ENCODE measurements around the gene PCSK4. TPM values are rescaled to one million over a fixed set of nuclear protein-coding genes. Genes with fewer than 3 reads are reported as not detected.

PCSK4 gene
- total RNA-seq, 1 experiment from 2014 or later, result 11.1 TPM

DNA sequence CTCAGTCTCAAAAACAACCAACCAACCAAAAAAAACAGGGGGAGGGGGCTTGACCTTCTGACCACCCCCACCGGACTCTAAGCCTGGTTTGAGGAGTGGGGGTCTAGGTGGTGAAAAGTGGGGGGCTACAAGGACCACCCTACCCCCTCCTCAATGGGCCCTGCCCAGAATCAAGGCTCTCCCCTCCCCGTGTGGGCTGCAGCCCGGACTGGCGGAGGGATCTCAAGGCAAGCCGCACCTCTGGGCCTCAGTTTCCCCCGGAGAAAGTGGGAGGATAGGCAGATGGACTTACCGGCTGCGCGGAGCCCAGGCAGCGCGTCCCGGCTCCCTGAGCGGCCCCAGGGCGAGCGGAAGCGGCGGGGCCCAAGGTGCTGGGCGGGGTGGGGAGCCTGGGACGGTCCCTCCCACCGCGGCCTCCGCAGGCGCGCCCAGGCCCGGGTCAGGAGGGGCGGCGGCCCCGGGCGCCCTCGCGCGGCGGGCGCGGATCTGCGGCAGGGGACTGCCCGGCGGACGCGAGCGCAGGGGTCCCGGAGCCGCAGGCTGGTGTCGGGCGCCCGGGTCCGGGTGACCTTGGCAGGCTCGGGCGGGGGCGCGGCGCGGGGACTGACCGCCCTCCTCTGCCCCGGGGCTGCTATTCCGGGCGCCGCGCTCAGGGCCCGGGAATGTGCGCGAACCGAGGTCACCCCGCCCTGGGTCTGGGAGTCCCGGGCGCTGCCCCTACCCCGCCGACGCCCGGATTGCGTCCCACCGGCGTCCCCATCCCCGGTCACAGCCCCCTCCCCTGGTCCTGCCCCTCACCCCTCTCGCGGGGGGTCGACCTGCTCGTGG is 22.7 kb upstream of the PCSK4 start, which contains the start of gene ADAMTSL5:
Gene ADAMTSL5 (minus strand): TSS at position 349 of the 828 bp plus-strand sequence. CDS start 2,076 bp downstream, outside the sequence.
- POLR2A ChIA-PET, result no interaction called here
- TF ChIP-seq CBX3 (IDR thresholded peaks at IDR 0.05; ENCODE audit: low read depth), result no peak; the same call in 1 of the 2 replicates
- TF ChIP-seq ZNF274 (IDR thresholded peaks at IDR 0.05; ENCODE audit: low read depth, low read length), result no peak
- TF ChIP-seq TCF7L2 (IDR thresholded peaks at IDR 0.05; ENCODE audit: borderline replicate concordance, extremely low read depth, insufficient read depth, insufficient read length), result peak; percentile 21
- TF ChIP-seq CEBPB (IDR thresholded peaks at IDR 0.05; ENCODE audit: low read depth), result no peak
- no peak for TF ChIP-seq JUND (IDR thresholded peaks at IDR 0.05)
- TF ChIP-seq MAX (IDR thresholded peaks at IDR 0.05), result 0 out of 2 replicates have a peak, but pooled peaks have one; percentile 22
- TF ChIP-seq SP1 (IDR thresholded peaks at IDR 0.05; ENCODE audit: low read depth), result no peak
- TF ChIP-seq EGR1 (IDR thresholded peaks at IDR 0.05; ENCODE audit: low read depth), result no peak
- TF ChIP-seq EZH2phosphoT487 (IDR thresholded peaks at IDR 0.05; ENCODE audit: borderline replicate concordance), result no peak
- TF ChIP-seq REST (IDR thresholded peaks at IDR 0.05; ENCODE audit: low read depth), result no peak
- no peak for TF ChIP-seq ZBTB33 (IDR thresholded peaks at IDR 0.05; ENCODE audit: extremely low read depth, insufficient replicate concordance, low read length)
- no peak for TF ChIP-seq RAD21 (IDR thresholded peaks at IDR 0.05; ENCODE audit: low read depth)
- TF ChIP-seq YY1 (IDR thresholded peaks at IDR 0.05; ENCODE audit: extremely low read depth, insufficient replicate concordance, low read depth, low read length), result no peak
- TF ChIP-seq POLR2AphosphoS5 (IDR thresholded peaks at IDR 0.05; ENCODE audit: low read depth, low read length), result peak; percentile 88
- peak; percentile 45; the same call in 1 of the 2 replicates for TF ChIP-seq ZFX (IDR thresholded peaks at IDR 0.05)
- TF ChIP-seq SRF (IDR thresholded peaks at IDR 0.05; ENCODE audit: low read depth), result no peak
- TF ChIP-seq EZH2 (IDR thresholded peaks at IDR 0.05), result no peak
- peak; percentile 67 for TF ChIP-seq POLR2A (IDR thresholded peaks at IDR 0.05; ENCODE audit: borderline replicate concordance, extremely low read depth, insufficient read depth, insufficient read length)
- TF ChIP-seq ELF1 (IDR thresholded peaks at IDR 0.05; ENCODE audit: borderline replicate concordance, low read depth), result no peak

More for the DNA sequence above, 22.7 kb upstream of the PCSK4 start, which contains the start of gene ADAMTSL5:
- intact Hi-C loops (cut with micrococcal nuclease), result no loop called here
- H3K36me3 ChIP-seq (ENCODE audit: control insufficient read depth in 1 of 2, insufficient read depth in 2 of 2, low read length in 2 of 2), result no peaks in the 10 kb centered on the region
- RAD21 ChIA-PET (ENCODE audit: low non-redundant PET in 1 of 2, low total read pairs in 2 of 2, uncharacterized antibody in 2 of 2, unreplicated experiment in 2 of 2), result no interaction called here
- H3K9ac ChIP-seq (ENCODE audit: low read length), result peak within 1 kb of the TSS; percentile 81
- BruUV-seq (replicated peaks), result TSS peak; percentile 67
- no peak within 1 kb of the TSS for H2AFZ ChIP-seq (ENCODE audit: low read depth, low read length, poor library complexity, severe bottlenecking)
- DNase-seq (ENCODE audit: low read depth, low spot score), result no peak
- CTCF ChIA-PET, result no interaction called here
- no peaks in the 10 kb centered on the region for H3K27me3 ChIP-seq (ENCODE audit: insufficient read depth, low read length)
- H3K79me2 ChIP-seq (ENCODE audit: insufficient read depth, low read length), result peaks cover 10% of the 10 kb centered on the region; the same call in 1 of the 2 replicates
- no peaks in the 10 kb centered on the region for H3K9me2 ChIP-seq (ENCODE audit: insufficient read depth)
- no peaks in the 10 kb centered on the region for H4K20me1 ChIP-seq (ENCODE audit: insufficient read depth)
- peaks cover 26 to 60% of the 10 kb centered on the region in 2 experiments for H3K4me1 ChIP-seq (ENCODE audit: control insufficient read depth in 1 of 2, insufficient read depth in 2 of 2, low read length in 2 of 2)
- peak within 1 kb of the TSS; percentile 80 for H3K27ac ChIP-seq (ENCODE audit: low read depth, low read length)
- peak within 1 kb of the TSS; percentile 94 to 98 for H3K4me3 ChIP-seq (replicated peaks in 1 of 2; ENCODE audit: low read depth in 1 of 2, low read length in 2 of 2)
- H3K4me2 ChIP-seq (ENCODE audit: low read length), result peak within 1 kb of the TSS; percentile 97
- no peaks in the 10 kb centered on the region for H3K9me3 ChIP-seq (ENCODE audit: control insufficient read depth in 1 of 2, insufficient read depth in 1 of 2, low read depth in 1 of 2, low read length in 2 of 2)
- peak; percentile 77 for ATAC-seq
